HL-60 (cell line): ENCODE results near the gene CBARP.

Experiments used
- DNase-seq, 2 experiments: peaks; one replicate each; pipeline ENCODE4 v3.0.0-alpha.2; 2010 to 2020; ENCODE audit warnings: low read depth in 1 of 2, low spot score in 1 of 2
- H3K27ac ChIP-seq: fragments of 250-450 bp; sonication (Bioruptor Pico); replicated peaks from 2 replicates; pipeline ENCODE4 v1.5.1; 2020; ENCODE audit warnings: mild to moderate bottlenecking, moderate library complexity
- H3K27me3 ChIP-seq: fragments of 250-450 bp; sonication (Bioruptor Pico); 2 replicates; pipeline ENCODE4 v1.5.1; 2021; ENCODE audit warnings: mild to moderate bottlenecking, moderate library complexity; ENCODE audit not compliant: insufficient read depth, poor library complexity, severe bottlenecking
- H3K4me3 ChIP-seq: replicated peaks from 2 replicates; pipeline ENCODE4 v1.5.1; 2011; ENCODE audit warnings: mild to moderate bottlenecking, control low read depth, low read length; ENCODE audit not compliant: insufficient read depth
- GABPA ChIP-seq: IDR thresholded peaks from 2 replicates; pipeline ENCODE4 v1.6.1; 2012; ENCODE audit warnings: low read depth
- POLR2AphosphoS5 ChIP-seq: IDR thresholded peaks from 2 replicates; pipeline ENCODE4 v1.6.1; 2012; ENCODE audit warnings: low read depth
- SPI1 ChIP-seq: IDR thresholded peaks from 2 replicates; pipeline ENCODE4 v1.6.1; 2012; ENCODE audit warnings: low read depth, mild to moderate bottlenecking, borderline replicate concordance
- TF ChIP-seq, protein P1 (sequence below): IDR thresholded peaks from one replicate; pipeline ENCODE4 v1.5.1; 2011; ENCODE audit warnings: low read length, control low read depth, inconsistent platforms; ENCODE audit not compliant: insufficient read depth
- TF ChIP-seq, protein P2 (sequence below): IDR thresholded peaks from 2 replicates; pipeline ENCODE4 v1.6.1; 2012; ENCODE audit warnings: low read depth; ENCODE audit not compliant: insufficient replicate concordance

Gene CBARP

DNA sequence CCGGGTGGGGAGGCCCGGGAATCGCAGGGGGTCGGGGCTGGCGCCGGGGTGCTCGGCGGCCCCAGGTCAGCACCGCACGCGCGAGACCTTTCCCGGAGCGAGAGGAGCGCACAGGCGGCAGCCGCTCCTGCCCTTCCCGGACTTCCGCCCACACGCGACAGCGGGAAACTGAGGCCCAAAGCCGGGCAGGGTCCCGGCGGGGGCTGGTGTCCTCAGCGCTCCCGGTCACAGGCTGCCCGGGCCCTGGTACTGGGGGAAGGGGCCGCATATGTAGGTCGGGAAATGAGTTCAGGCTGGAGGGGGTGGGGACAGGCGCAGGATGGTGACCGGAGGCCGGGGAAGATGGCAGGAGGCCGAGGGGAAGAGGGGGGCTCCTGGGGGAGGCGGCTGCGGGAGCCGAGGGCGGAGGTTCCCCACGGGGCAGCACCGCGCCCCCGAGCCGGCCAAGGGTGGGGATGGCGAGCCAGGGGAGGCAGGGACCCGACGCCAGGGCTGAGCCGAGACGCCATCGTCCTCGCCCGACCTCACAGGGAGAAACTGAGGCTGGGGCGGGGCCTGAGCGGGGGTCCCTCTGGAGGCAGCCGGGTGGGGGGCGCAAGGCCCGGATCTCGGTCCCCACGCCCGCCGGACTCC lies 662 bp downstream of the CBARP start:
- DNase-seq = no peak
- Histone ChIP-seq H3K27me3 (peaks cover 21% of the 10 kb centered on the region), H3K27ac (no peak overlapping the region), H3K4me3 (peak overlapping the region; percentile 51)
- TF ChIP-seq GABPA (no peak), SPI1 (no peak)
- TF ChIP-seq, protein P1, sequence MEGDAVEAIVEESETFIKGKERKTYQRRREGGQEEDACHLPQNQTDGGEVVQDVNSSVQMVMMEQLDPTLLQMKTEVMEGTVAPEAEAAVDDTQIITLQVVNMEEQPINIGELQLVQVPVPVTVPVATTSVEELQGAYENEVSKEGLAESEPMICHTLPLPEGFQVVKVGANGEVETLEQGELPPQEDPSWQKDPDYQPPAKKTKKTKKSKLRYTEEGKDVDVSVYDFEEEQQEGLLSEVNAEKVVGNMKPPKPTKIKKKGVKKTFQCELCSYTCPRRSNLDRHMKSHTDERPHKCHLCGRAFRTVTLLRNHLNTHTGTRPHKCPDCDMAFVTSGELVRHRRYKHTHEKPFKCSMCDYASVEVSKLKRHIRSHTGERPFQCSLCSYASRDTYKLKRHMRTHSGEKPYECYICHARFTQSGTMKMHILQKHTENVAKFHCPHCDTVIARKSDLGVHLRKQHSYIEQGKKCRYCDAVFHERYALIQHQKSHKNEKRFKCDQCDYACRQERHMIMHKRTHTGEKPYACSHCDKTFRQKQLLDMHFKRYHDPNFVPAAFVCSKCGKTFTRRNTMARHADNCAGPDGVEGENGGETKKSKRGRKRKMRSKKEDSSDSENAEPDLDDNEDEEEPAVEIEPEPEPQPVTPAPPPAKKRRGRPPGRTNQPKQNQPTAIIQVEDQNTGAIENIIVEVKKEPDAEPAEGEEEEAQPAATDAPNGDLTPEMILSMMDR = no peak
- TF ChIP-seq, protein P2, sequence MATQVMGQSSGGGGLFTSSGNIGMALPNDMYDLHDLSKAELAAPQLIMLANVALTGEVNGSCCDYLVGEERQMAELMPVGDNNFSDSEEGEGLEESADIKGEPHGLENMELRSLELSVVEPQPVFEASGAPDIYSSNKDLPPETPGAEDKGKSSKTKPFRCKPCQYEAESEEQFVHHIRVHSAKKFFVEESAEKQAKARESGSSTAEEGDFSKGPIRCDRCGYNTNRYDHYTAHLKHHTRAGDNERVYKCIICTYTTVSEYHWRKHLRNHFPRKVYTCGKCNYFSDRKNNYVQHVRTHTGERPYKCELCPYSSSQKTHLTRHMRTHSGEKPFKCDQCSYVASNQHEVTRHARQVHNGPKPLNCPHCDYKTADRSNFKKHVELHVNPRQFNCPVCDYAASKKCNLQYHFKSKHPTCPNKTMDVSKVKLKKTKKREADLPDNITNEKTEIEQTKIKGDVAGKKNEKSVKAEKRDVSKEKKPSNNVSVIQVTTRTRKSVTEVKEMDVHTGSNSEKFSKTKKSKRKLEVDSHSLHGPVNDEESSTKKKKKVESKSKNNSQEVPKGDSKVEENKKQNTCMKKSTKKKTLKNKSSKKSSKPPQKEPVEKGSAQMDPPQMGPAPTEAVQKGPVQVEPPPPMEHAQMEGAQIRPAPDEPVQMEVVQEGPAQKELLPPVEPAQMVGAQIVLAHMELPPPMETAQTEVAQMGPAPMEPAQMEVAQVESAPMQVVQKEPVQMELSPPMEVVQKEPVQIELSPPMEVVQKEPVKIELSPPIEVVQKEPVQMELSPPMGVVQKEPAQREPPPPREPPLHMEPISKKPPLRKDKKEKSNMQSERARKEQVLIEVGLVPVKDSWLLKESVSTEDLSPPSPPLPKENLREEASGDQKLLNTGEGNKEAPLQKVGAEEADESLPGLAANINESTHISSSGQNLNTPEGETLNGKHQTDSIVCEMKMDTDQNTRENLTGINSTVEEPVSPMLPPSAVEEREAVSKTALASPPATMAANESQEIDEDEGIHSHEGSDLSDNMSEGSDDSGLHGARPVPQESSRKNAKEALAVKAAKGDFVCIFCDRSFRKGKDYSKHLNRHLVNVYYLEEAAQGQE = no peak

DNA sequence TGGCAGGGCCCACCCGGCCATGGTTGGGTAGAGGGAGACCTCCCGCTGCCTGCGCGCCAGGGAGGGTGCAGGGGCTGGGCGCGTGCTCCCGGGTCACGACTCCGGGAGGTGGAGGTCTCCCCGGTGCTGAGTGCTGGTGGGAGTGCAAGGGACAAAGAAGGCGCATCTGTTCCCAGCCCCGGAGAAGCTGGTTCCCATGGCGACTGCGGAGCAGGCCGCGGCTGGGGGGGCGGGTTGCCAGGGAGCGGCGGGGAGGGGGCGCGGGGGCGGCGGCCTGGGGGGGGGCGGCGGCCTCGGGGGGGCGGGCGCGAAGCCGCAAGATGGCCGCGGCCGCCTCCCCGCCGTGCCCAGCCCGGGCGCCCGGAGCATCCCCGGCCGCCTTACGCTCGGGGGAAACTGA lies 1.2 kb downstream of the CBARP start:
- H3K27ac ChIP-seq = no peak overlapping the region
- peaks cover 21% of the 10 kb centered on the region for H3K27me3 ChIP-seq
- H3K4me3 ChIP-seq = peak overlapping the region; percentile 51; the same call in 1 of the 2 replicates
- DNase-seq = no peak
- TF ChIP-seq, protein P2 = no peak
- TF ChIP-seq GABPA (no peak), POLR2AphosphoS5 (no peak), SPI1 (no peak)
- TF ChIP-seq, protein P1 = no peak

DNA sequence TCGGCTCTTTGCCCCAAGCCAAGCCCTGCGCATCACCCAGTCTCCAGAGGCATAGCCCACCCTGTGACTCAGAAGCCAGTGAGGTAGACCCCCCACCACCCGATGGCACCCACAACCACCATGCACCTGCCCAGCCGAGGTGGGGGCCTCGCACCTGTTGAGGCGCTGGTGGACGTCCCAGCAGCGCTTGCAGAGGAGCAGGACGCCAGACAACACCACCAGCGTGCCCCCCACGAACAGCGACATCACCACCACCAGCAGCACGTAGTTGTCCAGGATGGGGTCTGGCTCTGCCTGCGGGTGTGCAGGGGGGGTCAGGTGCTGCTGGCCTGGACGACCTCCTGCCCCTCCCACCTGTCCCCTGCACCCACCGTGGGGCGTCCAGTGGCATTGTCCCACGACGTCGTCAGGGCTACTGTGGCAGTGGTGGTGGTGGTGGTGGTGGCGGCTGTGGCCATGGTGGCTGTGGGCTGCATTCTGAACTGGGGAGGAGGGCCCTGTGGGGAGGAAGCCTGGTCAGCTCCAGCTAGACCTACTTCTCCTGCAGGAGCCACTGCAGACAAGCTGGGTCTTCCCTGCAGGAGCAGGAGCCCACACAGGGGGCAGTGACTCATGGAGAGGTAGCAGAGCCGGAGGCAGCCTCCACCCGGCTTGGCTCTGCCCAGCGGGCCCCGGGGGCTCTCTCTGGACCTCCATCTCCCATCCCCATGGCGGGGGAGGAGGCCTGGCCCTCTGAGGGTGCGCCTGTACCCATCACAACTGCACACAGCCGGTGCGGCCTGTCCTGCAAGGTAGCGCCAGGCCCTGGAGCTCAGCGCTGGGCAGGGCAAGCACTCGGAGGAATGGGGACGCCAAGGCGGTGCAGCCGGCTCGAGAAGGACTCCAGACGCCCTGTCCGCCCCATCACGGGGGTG lies 1.9 kb downstream of the CBARP start:
- Histone ChIP-seq H3K27me3 (peaks cover 21% of the 10 kb centered on the region), H3K27ac (no peak overlapping the region), H3K4me3 (no peak overlapping the region)
- no peak for DNase-seq
- no peak for TF ChIP-seq GABPA
- TF ChIP-seq, protein P2 = no peak
